Caco-2 (cell line): ENCODE measurements around the gene ZNF625. TPM values are rescaled to one million over a fixed set of nuclear protein-coding genes. Genes with fewer than 3 reads are reported as not detected.

Experiments used
- BruUV-seq: library from RNA; stranded (reverse); fragments of 400-500 nt; replicated peaks from 2 replicates; lab custom pipeline; 2021; lab: Mats Ljungman, UMichigan
- CTCF ChIA-PET: fragments of 300-600 bp; sonication (Branson Sonifier 250); formaldehyde crosslinking; loops from one replicate; lab custom pipeline; 2022; ENCODE audit warnings: antibody characterized with exemption; lab: Charles Lee
- POLR2A ChIA-PET: fragments of 300-600 bp; sonication (Branson Sonifier 250); formaldehyde crosslinking; loops from one replicate; lab custom pipeline; 2022; ENCODE audit warnings: antibody characterized with exemption; lab: Charles Lee
- DNase-seq, 2 experiments: peaks; one replicate each; pipeline versions ENCODE4 v3.0.0 to v3.0.0-alpha.2; 2020 to 2022
- H3K27me3 ChIP-seq: replicated peaks from 2 replicates; pipeline ENCODE4 v1.6.0; 2011; ENCODE audit warnings: low read length; ENCODE audit not compliant: control insufficient read depth, insufficient read depth
- H3K36me3 ChIP-seq: 2 replicates; pipeline ENCODE4 v1.5.1; 2011; ENCODE audit warnings: low read length; ENCODE audit not compliant: control insufficient read depth, insufficient read depth
- H3K4me1 ChIP-seq: fragments of 250-450 bp; sonication (Bioruptor Pico); 2 replicates; pipeline ENCODE4 v1.5.1; 2020; ENCODE audit warnings: mild to moderate bottlenecking
- H3K4me3 ChIP-seq: 2 replicates; pipeline ENCODE4 v1.5.1; 2011; ENCODE audit warnings: low read depth, mild to moderate bottlenecking, control low read depth, low read length
- H3K9me3 ChIP-seq: fragments of 250-450 bp; sonication (Bioruptor Pico); 2 replicates; pipeline ENCODE4 v1.5.1; 2020; ENCODE audit warnings: mild to moderate bottlenecking, moderate library complexity
- H3K27ac Mint-ChIP-seq: one replicate; pipeline ENCODE4 v1.8.0; 2022; ENCODE audit warnings: mixed read lengths; ENCODE audit not compliant: unreplicated experiment
- H3K27me3 Mint-ChIP-seq: one replicate; pipeline ENCODE4 v1.8.0; 2022; ENCODE audit warnings: mixed read lengths; ENCODE audit not compliant: insufficient read depth, unreplicated experiment
- H3K36me3 Mint-ChIP-seq: one replicate; pipeline ENCODE4 v1.8.0; 2022; ENCODE audit warnings: mild to moderate bottlenecking, mixed read lengths; ENCODE audit not compliant: insufficient read depth, unreplicated experiment
- H3K4me1 Mint-ChIP-seq: one replicate; pipeline ENCODE4 v1.8.0; 2022; ENCODE audit warnings: low read depth, mixed read lengths; ENCODE audit not compliant: unreplicated experiment
- H3K4me3 Mint-ChIP-seq: one replicate; pipeline ENCODE4 v1.8.0; 2022; ENCODE audit warnings: mild to moderate bottlenecking, moderate library complexity, mixed read lengths; ENCODE audit not compliant: unreplicated experiment
- H3K9me3 Mint-ChIP-seq: one replicate; pipeline ENCODE4 v1.8.0; 2022; ENCODE audit warnings: mixed read lengths; ENCODE audit not compliant: unreplicated experiment
- intact Hi-C: fragments of 100-400 bp; cut with micrococcal nuclease; formaldehyde crosslinking; loops from one replicate; pipeline ENCODE4 v1.10.0; 2022; ENCODE audit not compliant: unreplicated experiment
- total RNA-seq: library from RNA; stranded (reverse); gene quantifications from 2 replicates; pipeline ENCODE4 v1.2.3, GENCODE V29; 2022
- TF ChIP-seq, protein P1 (sequence below), 2 experiments: fragments of 200-600 bp in 1 of 2; IDR thresholded peaks; 1 replicate in 1 of 2; 2 replicates in 1 of 2; pipeline versions ENCODE4 v1.5.1 to v1.8.0; 2011 to 2022; ENCODE audit warnings: antibody characterized with exemption in 1 of 2, control low read depth in 1 of 2, inconsistent platforms in 1 of 2, low read depth in 1 of 2, low read length in 1 of 2, mild to moderate bottlenecking in 1 of 2, moderate library complexity in 1 of 2; ENCODE audit not compliant: insufficient read depth in 1 of 2, severe bottlenecking in 1 of 2, unreplicated experiment in 1 of 2

Gene ZNF625
- total RNA-seq, 1 experiment from 2014 or later: not detected

DNA sequence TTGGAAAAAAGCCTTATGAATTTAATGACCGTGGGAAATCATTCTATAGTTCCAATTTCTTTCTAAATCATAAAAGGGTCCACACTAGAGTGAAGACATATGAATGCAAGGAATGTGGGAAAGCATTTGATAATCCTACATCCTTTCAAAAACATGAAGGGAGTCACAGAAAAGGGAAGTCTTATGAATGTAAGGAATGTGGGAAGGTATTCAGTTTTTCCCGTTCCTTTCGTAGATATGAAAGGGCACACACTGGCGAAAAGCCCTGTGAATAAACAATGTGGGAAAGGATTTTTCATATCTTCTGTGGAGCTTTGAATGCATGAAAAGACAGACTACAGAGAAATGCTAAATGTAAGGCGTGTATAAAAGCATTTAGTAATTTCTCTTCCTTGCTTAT lies 43.4 kb downstream of the ZNF625 start:
- Mint-ChIP-seq H3K4me3 (no peak overlapping the region), H3K9me3 (peaks cover under 1% of the 10 kb centered on the region), H3K36me3 (no peaks in the 10 kb centered on the region), H3K4me1 (no peaks in the 10 kb centered on the region), H3K27ac (no peak overlapping the region), H3K27me3 (no peaks in the 10 kb centered on the region)
- Histone ChIP-seq H3K36me3 (no peaks in the 10 kb centered on the region), H3K4me1 (peaks cover 5% of the 10 kb centered on the region; the same call in 1 of the 2 replicates), H3K9me3 (peaks cover 9% of the 10 kb centered on the region; the same call in 1 of the 2 replicates), H3K27me3 (no peaks in the 10 kb centered on the region), H3K4me3 (no peak overlapping the region)
- POLR2A ChIA-PET: no interaction called here
- CTCF ChIA-PET: no interaction called here
- DNase-seq: no peak
- BruUV-seq: no TSS peak
- intact Hi-C loops: no loop called here
- TF ChIP-seq, protein P1, sequence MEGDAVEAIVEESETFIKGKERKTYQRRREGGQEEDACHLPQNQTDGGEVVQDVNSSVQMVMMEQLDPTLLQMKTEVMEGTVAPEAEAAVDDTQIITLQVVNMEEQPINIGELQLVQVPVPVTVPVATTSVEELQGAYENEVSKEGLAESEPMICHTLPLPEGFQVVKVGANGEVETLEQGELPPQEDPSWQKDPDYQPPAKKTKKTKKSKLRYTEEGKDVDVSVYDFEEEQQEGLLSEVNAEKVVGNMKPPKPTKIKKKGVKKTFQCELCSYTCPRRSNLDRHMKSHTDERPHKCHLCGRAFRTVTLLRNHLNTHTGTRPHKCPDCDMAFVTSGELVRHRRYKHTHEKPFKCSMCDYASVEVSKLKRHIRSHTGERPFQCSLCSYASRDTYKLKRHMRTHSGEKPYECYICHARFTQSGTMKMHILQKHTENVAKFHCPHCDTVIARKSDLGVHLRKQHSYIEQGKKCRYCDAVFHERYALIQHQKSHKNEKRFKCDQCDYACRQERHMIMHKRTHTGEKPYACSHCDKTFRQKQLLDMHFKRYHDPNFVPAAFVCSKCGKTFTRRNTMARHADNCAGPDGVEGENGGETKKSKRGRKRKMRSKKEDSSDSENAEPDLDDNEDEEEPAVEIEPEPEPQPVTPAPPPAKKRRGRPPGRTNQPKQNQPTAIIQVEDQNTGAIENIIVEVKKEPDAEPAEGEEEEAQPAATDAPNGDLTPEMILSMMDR (IDR thresholded peaks at IDR 0.05; ENCODE audit: insufficient read depth in 1 of 2, low read depth in 1 of 2, low read length in 1 of 2, severe bottlenecking in 1 of 2, unreplicated experiment in 1 of 2): no peak

GRCh38 chr19:12112701-12113100 lies 43.8 kb downstream of the ZNF625 start:
- H3K36me3 Mint-ChIP-seq: no peaks in the 10 kb centered on the region
- H3K36me3 ChIP-seq: no peaks in the 10 kb centered on the region

DNA sequence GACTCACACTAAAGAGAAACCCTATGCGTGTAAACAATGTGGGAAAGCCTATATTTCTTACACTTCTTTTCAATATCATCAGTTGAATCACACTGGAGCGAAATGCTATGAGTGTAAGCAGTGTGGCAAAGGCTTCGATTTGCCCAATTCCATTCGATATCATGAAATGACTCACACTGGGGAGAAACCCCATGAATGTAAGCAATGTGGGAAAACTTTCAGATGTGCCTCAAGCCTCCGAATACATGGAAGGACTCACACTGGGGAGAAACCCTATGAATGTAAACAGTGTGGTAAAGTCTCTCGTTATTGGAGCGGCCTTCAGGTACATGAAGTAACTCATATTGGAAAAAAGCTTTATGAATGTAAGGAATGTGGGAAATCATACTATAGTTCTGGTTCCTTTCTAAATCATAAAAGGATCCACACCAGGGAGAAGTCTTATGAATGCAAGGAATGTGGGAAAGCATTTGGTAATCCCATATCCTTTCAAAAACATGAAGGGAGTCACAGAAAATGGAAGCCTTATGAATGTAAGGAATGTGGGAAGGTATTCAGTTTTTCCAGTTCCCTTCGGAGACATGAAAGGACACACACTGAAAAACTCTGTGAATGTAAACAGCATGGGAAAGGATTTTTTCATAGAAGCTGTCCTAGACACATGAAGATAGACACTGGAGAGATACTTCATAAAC lies 44.4 kb downstream of the ZNF625 start:
- 0 out of 2 replicates have a peak, but pooled peaks cover 9% of the 10 kb centered on the region for H3K9me3 ChIP-seq
- H3K36me3 Mint-ChIP-seq: no peaks in the 10 kb centered on the region

More at GRCh38 chr19:12112701-12113100, 43.8 kb downstream of the ZNF625 start:
- TF ChIP-seq, protein P1 (IDR thresholded peaks at IDR 0.05; ENCODE audit: insufficient read depth in 1 of 2, low read depth in 1 of 2, low read length in 1 of 2, severe bottlenecking in 1 of 2, unreplicated experiment in 1 of 2): no peak
- Histone ChIP-seq H3K27me3 (no peaks in the 10 kb centered on the region), H3K4me1 (peaks cover 5% of the 10 kb centered on the region; the same call in 1 of the 2 replicates), H3K4me3 (no peak overlapping the region), H3K9me3 (peaks cover 9% of the 10 kb centered on the region; the same call in 1 of the 2 replicates)
- BruUV-seq: no TSS peak
- DNase-seq: no peak
- CTCF ChIA-PET: no interaction called here
- Mint-ChIP-seq H3K4me3 (no peak overlapping the region), H3K27ac (no peak overlapping the region), H3K27me3 (no peaks in the 10 kb centered on the region), H3K9me3 (no peaks in the 10 kb centered on the region), H3K4me1 (no peaks in the 10 kb centered on the region)
- intact Hi-C loops: no loop called here
- POLR2A ChIA-PET: no interaction called here

More for the DNA sequence above, 44.4 kb downstream of the ZNF625 start:
- no peaks in the 10 kb centered on the region for H3K27me3 ChIP-seq
- no peaks in the 10 kb centered on the region for H3K4me1 Mint-ChIP-seq
- H3K27me3 Mint-ChIP-seq: no peaks in the 10 kb centered on the region
- H3K9me3 Mint-ChIP-seq: no peaks in the 10 kb centered on the region
- no peak overlapping the region for H3K4me3 Mint-ChIP-seq
- H3K27ac Mint-ChIP-seq: no peak overlapping the region
- POLR2A ChIA-PET: no interaction called here
- H3K4me3 ChIP-seq: no peak overlapping the region
- no TSS peak for BruUV-seq
- peaks cover 5% of the 10 kb centered on the region; the same call in 1 of the 2 replicates for H3K4me1 ChIP-seq
- TF ChIP-seq, protein P1 (IDR thresholded peaks at IDR 0.05; ENCODE audit: insufficient read depth in 1 of 2, low read depth in 1 of 2, low read length in 1 of 2, severe bottlenecking in 1 of 2, unreplicated experiment in 1 of 2): no peak
- no peaks in the 10 kb centered on the region for H3K36me3 ChIP-seq
- DNase-seq: no peak
- intact Hi-C loops: no loop called here
- CTCF ChIA-PET: no interaction called here
